HG03066 (cell line): ENCODE data around the gene NCOA4.
A peak's percentile ranks its signal among the peaks of the same experiment; 100 is the strongest.
"Not testable (repeated sequence)": the region's sequence is repeated elsewhere in the genome, so short reads cannot be mapped to it uniquely, and the experiment has no call there.

Source experiments
- ATAC-seq: cut with Tn5 transposase; IDR thresholded peaks from one replicate; pipeline ENCODE4 v1.9.1; 2021; ENCODE audit warnings: low read depth; ENCODE audit not compliant: unreplicated experiment

NCOA4 gene

DNA sequence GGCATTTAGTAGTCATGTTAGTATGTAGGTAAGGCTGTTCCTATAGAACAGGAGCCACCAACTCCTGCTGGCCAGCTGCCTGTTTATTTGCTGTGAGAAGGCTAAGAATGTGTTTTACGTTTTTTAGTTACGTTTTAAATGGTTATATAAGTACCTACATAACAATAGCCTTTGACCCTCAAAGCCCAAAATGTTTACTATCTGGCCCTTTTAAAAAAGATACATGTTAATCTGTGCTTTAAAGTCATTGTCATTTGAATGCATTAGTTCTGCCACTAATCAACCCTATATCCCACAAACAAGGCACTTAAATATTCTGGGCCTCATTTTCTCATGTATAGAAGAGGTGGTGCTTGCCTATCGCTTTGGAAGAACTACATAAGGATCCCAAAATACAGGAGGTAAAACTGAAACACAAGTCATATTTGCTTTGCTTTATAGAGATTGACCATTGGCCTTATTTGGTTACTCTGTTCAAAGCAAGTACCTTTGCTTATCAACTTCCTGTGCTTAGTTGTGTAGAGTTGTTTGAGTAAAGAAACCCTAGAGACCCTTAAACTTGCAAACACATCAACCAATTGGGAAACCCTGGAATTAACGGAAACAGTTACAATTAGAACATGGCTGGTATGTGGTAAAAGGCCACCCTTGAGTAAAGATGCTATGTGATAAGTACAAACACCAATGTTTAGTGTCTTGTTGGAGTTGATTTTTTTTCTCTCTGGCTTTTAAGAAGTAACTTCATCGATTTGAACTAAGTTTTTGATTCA, 32.2 kb downstream of the NCOA4 start:
- no peak for ATAC-seq

DNA sequence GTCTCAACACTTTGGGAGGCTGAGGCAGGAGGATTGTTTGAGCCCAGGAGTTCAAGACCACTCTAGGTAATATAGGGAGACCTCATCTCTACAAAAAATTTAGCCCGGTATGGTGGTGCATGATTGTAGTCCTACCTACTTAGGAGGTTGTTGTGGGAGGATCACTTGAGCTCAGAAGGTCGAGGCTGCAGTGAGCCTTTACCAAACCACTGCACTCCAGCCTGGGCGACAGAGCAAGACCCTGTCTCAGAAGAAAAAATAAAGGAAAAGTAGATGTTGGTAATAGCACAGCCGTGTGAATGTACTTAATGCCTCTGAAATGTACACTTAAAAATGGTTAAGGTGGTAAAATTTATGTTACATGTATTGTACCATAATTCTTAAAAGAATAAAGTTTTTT, 32.9 kb downstream of the NCOA4 start:
- no peak for ATAC-seq

DNA sequence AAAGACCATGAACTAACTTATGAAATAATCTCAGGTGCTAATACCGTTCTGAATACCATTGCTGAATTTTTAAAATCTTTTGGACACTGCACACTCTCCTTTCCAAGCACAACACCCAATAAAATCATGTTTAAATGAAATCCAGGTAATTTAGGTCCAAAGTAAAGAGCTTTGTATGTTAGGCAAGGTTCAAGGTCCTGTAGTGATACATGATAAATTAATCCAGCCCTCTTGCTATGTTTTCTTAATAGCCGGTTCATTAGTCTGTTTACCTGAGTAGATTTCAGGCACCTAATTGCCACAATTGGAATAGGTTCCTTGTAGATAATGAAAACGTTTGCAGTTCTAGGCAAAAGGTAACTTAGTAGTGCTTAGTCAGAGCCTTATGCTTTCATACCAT, 44.8 kb downstream of the NCOA4 start:
- not testable (repeated sequence) for ATAC-seq

DNA sequence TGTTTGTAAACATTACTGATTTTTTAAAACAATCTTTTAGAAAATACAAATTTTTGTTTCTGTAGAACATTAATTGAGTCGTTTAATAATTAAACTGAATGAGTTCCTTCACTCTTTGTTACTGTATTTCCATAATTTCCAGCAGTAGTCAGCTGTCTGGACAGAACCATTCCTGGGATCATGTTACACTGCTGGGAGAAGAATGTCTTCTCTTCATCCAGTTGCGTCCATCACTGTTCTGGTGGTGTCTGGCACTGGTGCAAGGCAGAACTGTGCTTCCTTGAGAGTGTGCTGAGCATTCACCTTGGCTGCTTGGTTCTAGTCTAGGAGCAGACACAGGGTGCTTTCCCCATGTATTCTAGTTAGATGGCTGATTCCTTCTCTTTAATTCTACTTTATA, 46.0 kb downstream of the NCOA4 start:
- not testable (repeated sequence) for ATAC-seq

DNA sequence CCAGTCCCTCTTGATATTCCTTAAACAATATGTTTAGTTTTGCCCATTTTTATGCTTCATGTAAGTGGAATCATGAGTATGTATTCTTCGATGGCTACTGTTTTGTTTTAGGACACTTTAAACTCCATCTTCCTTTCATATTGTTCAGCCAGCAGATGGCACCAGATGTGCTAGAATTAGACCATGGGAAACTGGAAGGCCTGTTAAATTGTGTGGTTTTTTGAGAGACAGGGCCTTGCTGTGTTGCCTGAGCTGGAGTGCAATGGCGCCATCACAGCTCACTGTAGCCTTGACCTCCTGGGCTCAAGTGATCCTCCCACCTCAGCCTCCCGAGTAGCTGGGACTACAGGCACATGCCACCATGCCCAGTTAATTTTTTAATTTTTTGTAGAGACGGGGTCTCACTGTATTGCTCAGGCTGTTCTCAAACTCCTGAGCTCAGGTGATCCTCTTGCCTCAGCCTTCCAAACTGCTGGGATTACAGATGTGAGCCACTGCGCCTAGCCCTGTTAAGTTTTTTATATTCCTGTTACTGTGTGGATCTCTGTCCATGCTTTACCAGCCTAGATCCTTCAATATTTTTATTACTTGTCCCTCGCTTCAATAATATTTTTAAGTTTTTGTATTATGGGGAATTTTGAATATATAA, 46.8 kb downstream of the NCOA4 start:
- ATAC-seq = not testable (repeated sequence)

DNA sequence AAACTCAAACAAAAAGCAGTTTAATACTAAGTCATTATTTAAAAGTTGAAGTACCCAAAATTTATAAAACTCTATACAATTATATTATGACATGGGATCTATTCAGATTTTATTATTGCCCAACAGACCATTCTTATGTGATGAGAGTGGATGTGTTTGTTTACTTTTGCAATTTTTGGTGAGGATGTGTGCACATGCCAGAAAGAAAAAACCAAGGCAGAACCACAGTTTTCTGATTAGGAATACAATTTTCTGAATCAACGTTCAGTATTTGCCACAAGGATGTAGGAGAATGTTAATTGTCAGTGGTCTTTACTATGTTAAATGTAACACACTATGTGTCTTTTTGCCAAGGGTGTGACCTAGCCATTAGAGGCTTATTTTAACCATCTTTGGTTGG, 49.1 kb downstream of the NCOA4 start:
- ATAC-seq = not testable (repeated sequence)

DNA sequence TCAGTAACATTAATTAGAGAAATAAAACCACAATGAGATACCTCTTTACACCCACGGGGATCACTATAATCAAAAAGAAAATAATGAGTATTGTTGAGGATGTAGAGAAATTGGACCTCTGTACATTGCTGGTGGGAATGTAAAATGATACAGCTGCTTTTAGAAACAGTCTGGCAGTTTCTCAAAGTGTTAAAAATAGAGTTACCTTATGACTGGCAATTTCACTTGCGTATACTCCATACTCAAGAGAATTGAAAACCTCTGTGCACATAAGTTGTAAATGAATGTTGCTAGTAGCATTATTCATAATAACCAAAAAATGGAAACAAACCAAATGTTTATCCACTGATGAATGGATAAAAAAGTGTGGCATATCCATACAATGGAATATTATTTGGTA, 51.9 kb downstream of the NCOA4 start:
- not testable (repeated sequence) for ATAC-seq

DNA sequence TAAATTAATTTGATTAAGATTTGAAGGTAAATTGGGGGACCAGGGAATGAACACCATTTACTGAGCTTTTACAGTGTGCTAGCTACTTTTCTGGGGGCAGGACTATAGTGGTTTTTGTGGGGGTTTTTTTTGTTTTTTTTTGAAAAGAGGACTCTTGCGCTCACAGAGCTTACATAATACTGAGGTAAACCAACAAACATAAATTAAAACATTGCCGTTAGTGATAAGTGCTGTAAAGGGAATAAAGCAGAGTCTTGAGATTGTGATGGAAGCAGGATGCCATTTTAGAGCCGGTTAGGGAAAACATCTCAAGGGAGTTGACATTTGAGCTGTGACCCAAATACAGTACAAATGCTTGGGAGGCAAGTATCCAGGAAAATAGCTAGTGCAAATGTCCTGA, 56.4 kb downstream of the NCOA4 start:
- not testable (repeated sequence) for ATAC-seq

DNA sequence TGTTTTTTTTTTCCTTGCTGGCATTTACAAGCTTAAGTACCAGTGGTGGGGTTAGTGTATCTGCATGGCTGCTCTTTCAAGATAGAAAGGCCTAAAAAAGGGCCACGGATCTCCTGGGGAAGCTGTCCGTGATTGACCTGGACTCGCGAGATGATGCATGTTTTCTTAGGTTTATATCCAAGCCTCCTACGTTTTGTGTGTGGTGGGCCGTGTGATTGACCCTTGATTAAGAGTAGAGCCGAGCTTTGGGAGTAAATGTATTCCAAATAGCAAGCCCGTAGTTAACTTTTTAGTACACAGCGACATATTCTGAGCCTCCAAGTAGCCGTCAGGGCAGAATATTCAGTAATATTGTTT, 57.6 kb downstream of the NCOA4 start:
- ATAC-seq = peak; percentile 27

DNA sequence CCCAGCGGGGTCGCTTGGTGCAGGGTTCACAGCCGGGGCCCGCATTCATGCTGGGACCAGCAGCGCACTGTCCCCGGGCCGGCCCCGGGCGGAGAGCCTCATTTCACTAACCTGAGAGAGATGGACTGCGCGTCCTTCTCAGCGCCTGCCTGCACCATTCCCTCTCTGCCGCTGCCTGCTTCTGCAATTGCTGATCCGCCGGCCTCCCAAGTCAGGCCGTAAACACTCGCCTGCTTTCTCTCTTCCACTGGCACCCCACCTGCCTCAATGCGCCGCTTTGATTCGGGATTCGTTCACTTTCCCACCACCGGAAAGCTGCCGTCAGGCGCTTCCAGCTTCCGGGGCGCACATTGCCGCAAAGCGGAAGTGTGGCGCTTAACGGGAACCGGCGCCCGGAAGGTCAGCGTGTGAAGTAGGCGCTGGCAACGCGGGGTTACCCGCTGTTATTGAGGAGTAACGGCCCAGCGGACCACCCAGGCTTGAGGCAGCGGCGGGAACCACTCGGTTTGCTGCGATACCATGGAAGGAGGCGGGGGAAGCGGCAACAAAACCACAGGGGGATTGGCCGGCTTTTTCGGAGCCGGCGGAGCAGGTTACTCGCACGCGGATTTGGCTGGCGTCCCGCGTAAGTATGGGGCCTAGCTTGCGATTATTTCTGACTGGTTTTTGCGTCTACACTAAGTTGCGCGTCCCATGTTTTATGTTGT, 58.2 kb downstream of the NCOA4 start, which contains the start of gene TIMM23:
Gene TIMM23, plus strand, starts transcription at position 384 of the 707 bp plus-strand sequence. Its CDS starts 136 bp downstream, at position 520.
- ATAC-seq = peak; percentile 80

DNA sequence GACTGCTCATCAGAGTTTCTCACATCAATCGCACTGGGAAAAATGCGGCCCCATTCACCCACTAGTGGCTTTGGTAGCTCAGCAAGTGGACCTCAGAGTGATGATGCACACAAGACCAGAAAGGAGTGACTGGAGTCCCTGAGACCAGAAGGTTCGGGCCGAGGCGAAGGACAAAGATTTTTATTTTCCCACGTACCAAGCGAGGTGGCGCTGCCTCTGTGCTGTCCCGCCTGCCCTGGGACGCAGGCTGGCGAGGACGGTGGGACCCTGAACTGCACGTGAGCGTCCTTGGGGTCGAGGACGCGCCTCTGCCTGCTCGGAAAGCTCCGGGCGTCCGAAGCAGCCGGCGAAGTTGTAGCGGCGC, 58.7 kb downstream of the NCOA4 start:
- peak; percentile 31 for ATAC-seq

DNA sequence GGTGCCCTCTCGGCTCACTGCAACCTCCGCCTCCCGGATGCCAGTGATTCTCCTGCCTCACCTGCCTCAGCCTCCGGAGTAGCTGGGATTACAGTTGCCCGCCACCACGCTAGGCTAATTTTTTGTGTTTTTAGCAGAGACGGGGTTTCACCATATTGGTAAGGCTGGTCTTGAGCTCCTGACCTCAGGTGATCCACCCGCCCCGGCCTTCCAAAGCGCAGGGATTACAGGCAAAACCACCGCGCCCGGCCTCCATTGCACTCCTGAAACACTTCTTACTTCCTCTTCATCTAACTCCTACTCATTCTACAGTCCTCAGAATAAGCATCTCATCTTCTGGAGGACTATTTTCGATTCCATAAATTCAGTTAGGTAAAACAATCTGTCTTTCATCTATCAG, 59.4 kb downstream of the NCOA4 start:
- not testable (repeated sequence) for ATAC-seq

DNA sequence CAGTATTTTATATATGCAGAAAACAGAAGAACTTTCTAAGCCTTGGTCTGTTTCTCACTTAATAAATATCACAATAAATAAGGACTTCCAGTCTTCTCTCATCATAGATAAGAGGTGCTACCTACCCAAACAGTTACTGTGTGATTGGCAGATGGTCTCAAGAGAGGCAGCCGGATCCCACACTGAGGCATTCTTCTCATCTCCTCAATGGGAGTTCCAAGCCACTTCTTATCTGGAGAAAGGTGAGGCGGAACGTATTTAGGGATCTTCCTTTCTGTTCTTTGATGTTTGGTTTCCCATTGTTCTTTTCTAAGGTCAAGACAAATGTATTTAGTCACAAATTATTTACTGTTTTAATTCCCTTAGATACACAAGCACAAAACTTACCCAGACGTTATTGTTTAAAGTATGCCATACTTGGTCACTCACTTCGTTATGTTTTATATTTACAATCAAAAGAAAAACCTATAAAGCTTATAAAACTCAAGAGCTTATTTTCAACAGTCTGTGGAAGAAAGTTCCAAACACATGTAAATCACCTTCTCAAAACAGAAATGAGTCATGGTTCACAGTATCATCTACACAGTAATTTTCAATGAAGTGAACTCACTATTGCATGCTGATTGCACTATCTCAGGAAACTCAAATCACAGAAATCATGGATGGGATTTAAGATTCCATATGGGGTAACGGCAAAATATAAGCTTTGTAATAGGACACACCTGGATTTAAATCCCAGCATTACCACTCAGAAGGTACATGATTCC, 67.6 kb downstream of the NCOA4 start:
- ATAC-seq = not testable (repeated sequence)

DNA sequence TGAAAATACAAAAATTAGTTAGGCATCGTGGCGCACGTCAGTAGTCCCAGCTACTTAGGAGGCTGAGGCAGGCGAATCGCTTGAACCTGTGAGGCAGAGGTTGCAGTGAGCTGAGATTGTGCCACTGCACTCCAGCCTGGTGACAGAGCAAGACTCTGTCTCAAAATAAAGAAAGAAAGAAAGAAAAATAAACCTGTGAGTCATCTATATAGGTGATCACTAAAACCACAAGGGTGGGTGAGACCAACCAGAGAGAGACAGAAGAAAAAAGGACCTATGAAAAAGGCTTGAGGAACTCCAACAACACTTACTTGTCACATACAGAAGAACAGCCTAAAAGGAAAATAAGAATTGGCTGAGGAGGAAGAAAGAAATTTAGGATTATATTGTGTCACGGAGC, 72.5 kb downstream of the NCOA4 start:
- not testable (repeated sequence) for ATAC-seq

DNA sequence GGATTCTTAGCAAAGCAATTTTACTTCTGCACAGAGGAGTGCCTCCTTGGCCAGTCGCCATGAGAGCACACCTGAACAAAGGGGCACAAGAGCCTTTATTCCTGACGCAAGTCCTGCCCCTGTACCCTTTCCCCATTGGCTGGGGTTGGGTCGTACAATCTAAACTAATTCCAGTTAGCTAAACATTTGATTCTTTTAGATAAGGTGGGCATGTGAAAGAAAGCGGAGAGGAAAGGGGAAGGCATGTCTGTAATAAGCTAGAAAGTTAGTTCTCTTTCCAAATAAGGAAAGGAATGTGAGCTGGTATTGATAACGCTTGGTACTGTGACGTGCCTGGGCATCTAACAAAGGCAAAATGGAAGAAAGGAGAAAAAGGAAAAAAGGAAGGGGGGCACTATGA, 73.8 kb downstream of the NCOA4 start:
- not testable (repeated sequence) for ATAC-seq
